HEK293T (cell line): Measurements from ENCODE around the gene ECD.

ENCODE experiments used
- CTCF ChIA-PET: fragments of 350-600 bp; formaldehyde crosslinking; extraction: SDS; loops from one replicate; lab custom pipeline; 2021; ENCODE audit warnings: antibody characterized with exemption, inconsistent platforms; lab: Yijun Ruan, JAX
- POLR2A ChIA-PET: fragments of 350-600 bp; formaldehyde crosslinking; extraction: SDS; loops from one replicate; lab custom pipeline; 2020; ENCODE audit warnings: antibody characterized with exemption, inconsistent platforms; lab: Yijun Ruan, JAX
- DNase-seq: peaks from one replicate; pipeline ENCODE4 v3.0.0; 2012; ENCODE audit warnings: mixed read lengths; ENCODE audit errors: extremely low spot score
- ARNT ChIP-seq: fragments of 450-650 bp; IDR thresholded peaks from 2 replicates; pipeline ENCODE4 v1.6.1; 2017; ENCODE audit warnings: mild to moderate bottlenecking
- BHLHE40 ChIP-seq: fragments of 450-650 bp; IDR thresholded peaks from 2 replicates; pipeline ENCODE4 v1.6.1; 2016; ENCODE audit warnings: mild to moderate bottlenecking, moderate library complexity, borderline replicate concordance
- CTBP1 ChIP-seq: fragments of 450-650 bp; IDR thresholded peaks from 2 replicates; pipeline ENCODE4 v1.6.1; 2016; ENCODE audit warnings: borderline replicate concordance
- ELF4 ChIP-seq: fragments of 450-650 bp; IDR thresholded peaks from 2 replicates; pipeline ENCODE4 v1.6.1; 2017; ENCODE audit warnings: antibody characterized with exemption
- FOXA1 ChIP-seq: fragments of 450-650 bp; IDR thresholded peaks from 2 replicates; pipeline ENCODE4 v1.6.1; 2016; ENCODE audit warnings: mild to moderate bottlenecking
- FOXK2 ChIP-seq: fragments of 450-650 bp; IDR thresholded peaks from 2 replicates; pipeline ENCODE4 v1.6.1; 2016; ENCODE audit warnings: mild to moderate bottlenecking
- FOXM1 ChIP-seq: fragments of 450-650 bp; IDR thresholded peaks from 2 replicates; pipeline ENCODE4 v1.6.1; 2017; ENCODE audit warnings: mild to moderate bottlenecking, borderline replicate concordance
- HDGF ChIP-seq: fragments of 450-650 bp; IDR thresholded peaks from 2 replicates; pipeline ENCODE4 v1.6.1; 2017; ENCODE audit warnings: antibody characterized with exemption, borderline replicate concordance
- L3MBTL2 ChIP-seq: fragments of 450-650 bp; conservative IDR thresholded peaks from 2 replicates; pipeline ENCODE4 v1.6.1; 2016; ENCODE audit warnings: mild to moderate bottlenecking
- LEF1 ChIP-seq: fragments of 450-650 bp; IDR thresholded peaks from 2 replicates; pipeline ENCODE4 v1.6.1; 2017; ENCODE audit warnings: mild to moderate bottlenecking, borderline replicate concordance
- NFRKB ChIP-seq: fragments of 450-650 bp; IDR thresholded peaks from 2 replicates; pipeline ENCODE4 v1.6.1; 2016; ENCODE audit warnings: mild to moderate bottlenecking, moderate library complexity
- SP1 ChIP-seq: fragments of 450-650 bp; IDR thresholded peaks from 2 replicates; pipeline ENCODE4 v1.6.1; 2017
- SUZ12 ChIP-seq: fragments of 450-650 bp; IDR thresholded peaks from 2 replicates; pipeline ENCODE4 v1.6.1; 2016; ENCODE audit warnings: mild to moderate bottlenecking
- TARDBP ChIP-seq: fragments of 450-650 bp; IDR thresholded peaks from 2 replicates; pipeline ENCODE4 v1.6.1; 2016
- ZNF384 ChIP-seq: fragments of 450-650 bp; IDR thresholded peaks from 2 replicates; pipeline ENCODE4 v1.6.1; 2016
- TF ChIP-seq, protein P1 (sequence below): fragments of 450-650 bp; IDR thresholded peaks from 2 replicates; pipeline ENCODE4 v1.6.1; 2016

Gene ECD

DNA sequence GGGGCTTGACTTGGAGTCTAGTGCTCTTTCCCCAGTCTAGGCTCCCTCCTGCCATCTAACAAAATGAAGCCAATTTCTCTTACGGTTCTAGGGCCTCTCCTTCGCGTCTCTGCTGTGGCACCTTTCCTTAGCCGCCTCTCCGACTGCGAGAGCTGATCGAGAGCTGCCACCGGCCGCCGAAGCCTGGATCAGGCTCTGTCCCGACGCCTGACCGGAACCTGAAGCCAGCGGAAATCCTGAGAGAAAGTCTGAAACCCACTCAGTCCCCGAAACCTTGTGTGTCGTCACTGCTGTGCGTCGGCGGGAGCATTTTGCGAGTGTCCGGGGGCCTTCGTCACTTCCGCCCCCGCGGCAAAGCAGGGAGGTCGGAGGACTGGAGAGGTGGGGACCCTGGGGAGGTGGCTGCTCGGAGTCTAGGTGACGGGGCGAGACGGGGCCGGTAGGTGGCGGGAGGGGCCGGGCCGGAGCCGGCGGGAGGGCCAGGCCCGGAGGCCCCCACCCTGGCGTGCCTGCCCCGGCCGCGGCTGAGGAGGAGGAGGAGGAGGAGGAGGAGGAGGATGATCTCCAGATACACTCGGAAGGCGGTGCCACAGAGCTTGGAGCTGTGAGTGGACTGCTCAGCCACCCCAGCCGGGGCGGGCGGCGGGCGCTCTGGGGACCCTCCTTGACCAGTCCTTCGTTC lies at the start of gene ECD, which contains the start of gene FAM149B1:
Gene ECD, minus strand, starts transcription at position 226 of the 682 bp plus-strand sequence. CDS start 4,071 bp downstream, outside the sequence.
Gene FAM149B1, plus strand, starts transcription at position 337 of the 682 bp plus-strand sequence. Its CDS starts 221 bp downstream, at position 558.
- TF ChIP-seq L3MBTL2: peak; percentile 34
- TF ChIP-seq FOXK2: no peak
- no peak for TF ChIP-seq NFRKB
- no peak for TF ChIP-seq SP1
- no peak for TF ChIP-seq SUZ12
- TF ChIP-seq ZNF384: no peak
- TF ChIP-seq ELF4: peak; percentile 73
- DNase-seq: peak; percentile 89
- POLR2A ChIA-PET: interaction anchor here (0.7 to 2.3 kb wide), 9 partner anchors 10 to 78 kb away, joined by 3 to 13 read pairs (median 4); partner anchors contain the start of genes DNAJC9, NUDT13 and P4HA1
- CTCF ChIA-PET: interaction anchor here (1.4 kb wide), 1 partner anchor 9 kb away, joined by 7 read pairs; no protein-coding TSS in a partner anchor

DNA sequence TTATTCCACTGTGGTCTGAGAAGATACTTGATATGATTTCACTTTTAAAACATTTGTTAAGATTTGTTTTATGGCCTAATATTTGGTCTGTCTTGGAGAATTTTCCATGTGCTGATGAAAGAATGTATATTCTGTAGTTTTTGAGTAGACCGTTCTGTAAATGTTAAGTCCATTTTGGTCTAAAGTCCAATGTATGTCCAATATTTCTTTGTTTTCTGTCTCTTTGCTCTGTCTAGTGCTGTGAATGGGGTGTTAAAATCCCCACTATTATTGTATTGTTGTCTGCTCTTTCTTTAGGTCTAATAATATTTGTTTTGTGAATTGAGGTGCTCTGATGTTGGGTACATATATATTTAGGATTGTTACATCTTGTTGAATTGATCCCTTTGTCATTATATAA lies 47.9 kb upstream of the ECD start:
- CTCF ChIA-PET: no interaction called here
- POLR2A ChIA-PET: no interaction called here
- TF ChIP-seq, protein P1, sequence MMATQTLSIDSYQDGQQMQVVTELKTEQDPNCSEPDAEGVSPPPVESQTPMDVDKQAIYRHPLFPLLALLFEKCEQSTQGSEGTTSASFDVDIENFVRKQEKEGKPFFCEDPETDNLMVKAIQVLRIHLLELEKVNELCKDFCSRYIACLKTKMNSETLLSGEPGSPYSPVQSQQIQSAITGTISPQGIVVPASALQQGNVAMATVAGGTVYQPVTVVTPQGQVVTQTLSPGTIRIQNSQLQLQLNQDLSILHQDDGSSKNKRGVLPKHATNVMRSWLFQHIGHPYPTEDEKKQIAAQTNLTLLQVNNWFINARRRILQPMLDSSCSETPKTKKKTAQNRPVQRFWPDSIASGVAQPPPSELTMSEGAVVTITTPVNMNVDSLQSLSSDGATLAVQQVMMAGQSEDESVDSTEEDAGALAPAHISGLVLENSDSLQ: no peak
- TF ChIP-seq L3MBTL2 (no peak), SUZ12 (no peak), TARDBP (no peak), CTBP1 (no peak), FOXM1 (no peak), ARNT (no peak), NFRKB (no peak), FOXA1 (no peak)
- no peak for DNase-seq

DNA sequence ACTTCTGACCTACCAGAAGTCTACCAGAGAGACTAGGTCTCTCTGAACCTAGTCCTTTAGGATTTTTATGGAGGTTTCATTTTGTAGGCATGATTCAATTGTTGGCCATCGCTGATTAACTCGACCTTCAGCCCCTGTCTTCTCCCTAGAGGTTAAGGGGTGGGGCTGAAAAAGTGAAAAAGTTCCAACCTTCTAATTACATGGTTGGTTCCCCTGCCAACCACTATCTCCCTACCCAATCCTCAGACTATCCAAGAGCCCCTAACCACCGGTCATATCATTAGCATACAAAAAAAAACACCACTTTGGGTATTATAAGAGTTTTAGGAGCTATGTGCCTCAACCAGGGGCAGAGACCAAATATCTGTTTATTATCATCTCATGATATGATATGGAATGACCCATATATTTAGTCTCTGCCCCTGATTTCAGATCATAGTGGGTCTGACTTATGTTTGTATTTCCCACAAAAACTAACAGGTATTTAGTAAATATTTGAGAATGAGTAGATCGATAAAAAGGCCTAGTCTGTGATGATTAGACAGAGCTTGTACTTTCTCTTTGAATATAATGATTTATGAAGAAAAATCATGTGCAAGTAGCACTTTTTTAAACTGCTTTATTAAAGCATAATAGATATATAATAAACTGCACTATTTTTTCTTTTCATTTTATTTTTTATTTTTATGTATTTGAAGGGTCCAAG lies 43.5 kb upstream of the ECD start:
- ChIA-PET POLR2A (no interaction called here), CTCF (no interaction called here)
- TF ChIP-seq, protein P1: no peak
- TF ChIP-seq CTBP1: no peak
- TF ChIP-seq BHLHE40: no peak
- TF ChIP-seq ZNF384: no peak
- no peak for TF ChIP-seq FOXM1
- TF ChIP-seq ARNT: no peak
- TF ChIP-seq FOXA1: no peak
- no peak for DNase-seq

DNA sequence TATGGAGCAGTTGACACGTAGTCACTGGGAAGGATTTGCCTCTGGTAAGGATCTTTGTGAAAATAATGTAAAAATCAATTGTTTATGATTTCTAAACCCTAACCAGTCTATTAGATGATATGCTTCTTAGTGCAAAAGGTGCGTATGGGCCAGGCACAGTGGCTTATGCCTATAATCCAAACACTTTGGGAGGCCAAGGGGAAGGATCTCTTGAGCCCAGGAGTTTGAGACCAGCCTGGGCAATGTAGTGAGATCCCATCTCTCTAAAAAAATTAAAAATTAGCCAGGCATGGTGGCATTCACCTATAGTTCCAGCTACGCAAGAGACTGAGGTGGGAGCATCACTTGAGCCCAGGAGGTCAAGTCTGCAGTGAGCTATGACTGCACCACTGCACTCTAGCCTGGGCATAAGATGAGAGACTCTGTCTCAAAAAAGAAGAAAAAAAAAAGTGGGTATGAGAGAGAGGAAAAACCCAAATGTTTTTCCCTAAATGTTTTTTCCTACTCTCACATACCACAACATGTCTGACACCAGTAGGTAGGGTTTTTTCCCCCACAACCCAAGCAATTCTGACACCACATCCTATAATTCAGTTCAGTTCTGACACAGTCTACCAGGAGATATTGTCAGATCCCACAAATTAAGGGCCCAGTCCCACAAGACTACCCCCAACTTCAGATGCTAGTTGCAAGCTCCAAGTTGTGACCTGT lies 42.7 kb upstream of the ECD start:
- ChIA-PET CTCF (interaction anchor here (1.0 kb wide), 1 partner anchor 8 kb away, joined by 4 read pairs; no protein-coding TSS in a partner anchor), POLR2A (no interaction called here)
- TF ChIP-seq BHLHE40 (no peak), CTBP1 (no peak), L3MBTL2 (no peak), TARDBP (no peak)
- TF ChIP-seq, protein P1: no peak
- no peak for DNase-seq

DNA sequence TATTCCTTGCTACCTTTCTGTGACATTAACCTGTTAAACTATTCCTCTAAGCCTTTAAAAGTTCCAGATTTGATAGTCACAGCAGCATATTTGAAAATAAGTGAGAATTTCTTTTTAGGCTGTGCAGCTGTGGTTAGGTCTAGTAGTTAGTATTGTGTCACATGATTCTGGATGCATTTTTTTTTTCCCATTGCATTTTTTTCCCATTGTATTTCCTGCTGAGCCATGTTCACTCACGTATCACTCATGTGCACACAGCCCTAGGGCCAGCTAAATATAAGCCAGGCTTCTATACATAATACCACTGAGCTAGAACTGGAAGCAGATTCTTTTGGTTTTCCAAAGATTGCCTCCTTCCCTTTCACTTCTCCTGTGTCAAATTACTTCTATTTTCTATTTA lies 41.9 kb upstream of the ECD start:
- ChIA-PET CTCF (interaction anchor here (1.0 kb wide), 1 partner anchor 9 kb away, joined by 4 read pairs; no protein-coding TSS in a partner anchor), POLR2A (no interaction called here)
- TF ChIP-seq LEF1 (no peak), HDGF (no peak), BHLHE40 (no peak), ELF4 (no peak), L3MBTL2 (no peak), FOXK2 (no peak), SUZ12 (no peak), SP1 (no peak), FOXA1 (no peak), NFRKB (no peak), ARNT (no peak), FOXM1 (no peak)
- no peak for DNase-seq

DNA sequence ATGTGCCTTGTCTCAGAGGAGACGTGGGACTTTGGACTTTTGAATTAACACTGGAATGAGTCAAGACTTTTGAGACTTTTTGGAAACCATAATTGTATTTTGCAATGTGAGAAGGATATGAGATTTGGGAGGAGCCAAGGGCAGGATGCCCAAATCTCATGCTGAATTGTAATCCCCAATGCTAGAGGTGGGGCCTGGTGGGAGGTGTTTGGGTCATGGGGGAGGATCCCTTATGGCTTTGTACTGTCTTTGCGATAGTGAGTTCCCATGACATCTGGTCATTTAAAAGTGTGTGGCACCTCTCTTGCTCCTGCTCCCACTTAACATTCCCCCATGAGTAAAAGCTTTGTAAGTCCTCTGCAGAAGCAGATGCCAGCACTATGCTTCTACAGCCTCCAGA lies 40.1 kb upstream of the ECD start:
- DNase-seq: no peak
- ChIA-PET CTCF (no interaction called here), POLR2A (no interaction called here)
- TF ChIP-seq SUZ12 (no peak), TARDBP (no peak), L3MBTL2 (no peak), NFRKB (no peak), FOXA1 (no peak), ELF4 (no peak), SP1 (no peak), FOXM1 (no peak), ARNT (no peak), CTBP1 (no peak), BHLHE40 (no peak), FOXK2 (no peak), HDGF (no peak), ZNF384 (no peak), LEF1 (no peak)
- TF ChIP-seq, protein P1: no peak
